GM12878 (cell line): ENCODE data around the gene DUS3L. TPM values are rescaled to one million over a fixed set of nuclear protein-coding genes. Genes with fewer than 3 reads are reported as not detected.

Source experiments
- BMI1 ChIP-seq: fragments of 450-650 bp; IDR thresholded peaks from 2 replicates; pipeline ENCODE4 v1.6.1; 2016; ENCODE audit warnings: mild to moderate bottlenecking, moderate library complexity, borderline replicate concordance
- BRCA1 ChIP-seq: IDR thresholded peaks from 2 replicates; pipeline ENCODE4 v1.6.1; 2011; ENCODE audit warnings: low read depth, low read length, improper control_type of control experiment
- CHD2 ChIP-seq: IDR thresholded peaks from 2 replicates; pipeline ENCODE4 v1.6.1; 2011; ENCODE audit warnings: low read depth, low read length, improper control_type of control experiment, borderline replicate concordance
- CREM ChIP-seq: IDR thresholded peaks from 2 replicates; pipeline ENCODE4 v1.6.1; 2014; ENCODE audit warnings: antibody characterized with exemption, low read depth
- SIN3A ChIP-seq: IDR thresholded peaks from 2 replicates; pipeline ENCODE4 v1.6.1; 2012; ENCODE audit warnings: low read depth, low read length, improper control_type of control experiment
- SMARCA5 ChIP-seq: fragments of 450-650 bp; IDR thresholded peaks from 2 replicates; pipeline ENCODE4 v1.6.1; 2017; ENCODE audit warnings: mild to moderate bottlenecking
- TCF3 ChIP-seq: IDR thresholded peaks from 2 replicates; pipeline ENCODE4 v1.6.1; 2012; ENCODE audit warnings: low read depth, mild to moderate bottlenecking, low read length, borderline replicate concordance; ENCODE audit not compliant: insufficient read depth
- YY1 ChIP-seq: IDR thresholded peaks from 2 replicates; pipeline ENCODE4 v1.6.1; 2011; ENCODE audit warnings: low read depth, mild to moderate bottlenecking, low read length
- polyA plus RNA-seq, 11 experiments: library from polyadenylated mRNA; depleted of rRNA in 4 of 11; unstranded in 6 of 11; stranded (reverse) in 5 of 11; fragments of >200 nt; fragmentation: Nextera tagmentation in 4 of 11; fragmentation: Illumina TruSeq in 1 of 11; extraction: Ambion mirVana in 4 of 11; extraction: Trizol in 1 of 11; gene quantifications; 1 replicate in 1 of 11; 2 replicates in 10 of 11; pipeline versions ENCODE4 v1.2.1 to v1.2.3, GENCODE V29; 2011 to 2016; ENCODE audit warnings: inconsistent platforms in 2 of 11, missing spikeins in 2 of 11, low read depth in 1 of 11
- total RNA-seq, 4 experiments: library from RNA; depleted of rRNA in 3 of 4; stranded (reverse); fragments of >200 nt in 3 of 4; fragmentation: Illumina TruSeq in 1 of 4; extraction: Trizol in 1 of 4; gene quantifications; 2 replicates each; pipeline versions ENCODE4 v1.2.1 to v1.2.3, GENCODE V29; 2013 to 2021
- TF ChIP-seq, protein P1 (sequence below): fragments of 450-650 bp; IDR thresholded peaks from 2 replicates; pipeline ENCODE4 v1.6.1; 2016; ENCODE audit warnings: mild to moderate bottlenecking
- TF ChIP-seq, protein P2 (sequence below): fragments of 150-350 bp; IDR thresholded peaks from 2 replicates; pipeline ENCODE4 v1.6.1; 2016; ENCODE audit warnings: low read depth, low read length

The DUS3L gene
- total and polyA plus RNA-seq, 10 of the 15 experiments (the other 5 are each of a cell fraction or from before 2014, with no cell fraction given) = 0.64 to 47.6 (median 31.1) TPM

DNA sequence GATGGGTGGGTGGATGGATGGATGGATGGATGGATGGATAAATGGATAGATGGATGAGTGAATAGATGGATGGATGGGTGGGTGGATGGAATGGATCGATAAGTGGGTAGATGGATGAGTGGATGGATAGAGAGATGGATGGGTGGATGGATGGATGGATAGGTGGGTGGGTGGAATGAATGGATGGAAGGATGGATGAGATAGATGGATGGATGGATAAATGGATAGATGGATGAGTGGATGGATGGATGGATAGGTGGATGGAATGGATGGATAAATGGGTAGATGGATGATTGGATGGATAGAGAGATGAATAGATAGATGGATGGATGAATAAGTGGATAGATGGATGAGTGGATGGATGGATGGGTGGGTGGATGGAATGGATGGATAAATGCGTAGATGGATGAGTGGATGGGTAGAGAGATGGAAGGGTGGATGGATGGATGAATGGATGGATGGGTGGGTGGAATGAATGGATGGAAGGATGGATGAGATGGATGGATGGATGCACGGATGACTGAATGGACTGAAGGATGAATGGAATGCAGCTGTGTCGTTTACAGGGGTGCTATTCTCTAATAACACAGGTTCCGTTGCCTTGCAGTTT, 28.2 kb downstream of the DUS3L start (continued):
- TF ChIP-seq TCF3 (no peak), YY1 (no peak), CHD2 (no peak), BRCA1 (no peak), CREM (no peak), BMI1 (no peak), SMARCA5 (no peak), SIN3A (no peak)
- TF ChIP-seq, protein P1, sequence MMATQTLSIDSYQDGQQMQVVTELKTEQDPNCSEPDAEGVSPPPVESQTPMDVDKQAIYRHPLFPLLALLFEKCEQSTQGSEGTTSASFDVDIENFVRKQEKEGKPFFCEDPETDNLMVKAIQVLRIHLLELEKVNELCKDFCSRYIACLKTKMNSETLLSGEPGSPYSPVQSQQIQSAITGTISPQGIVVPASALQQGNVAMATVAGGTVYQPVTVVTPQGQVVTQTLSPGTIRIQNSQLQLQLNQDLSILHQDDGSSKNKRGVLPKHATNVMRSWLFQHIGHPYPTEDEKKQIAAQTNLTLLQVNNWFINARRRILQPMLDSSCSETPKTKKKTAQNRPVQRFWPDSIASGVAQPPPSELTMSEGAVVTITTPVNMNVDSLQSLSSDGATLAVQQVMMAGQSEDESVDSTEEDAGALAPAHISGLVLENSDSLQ = no peak
- TF ChIP-seq, protein P2, sequence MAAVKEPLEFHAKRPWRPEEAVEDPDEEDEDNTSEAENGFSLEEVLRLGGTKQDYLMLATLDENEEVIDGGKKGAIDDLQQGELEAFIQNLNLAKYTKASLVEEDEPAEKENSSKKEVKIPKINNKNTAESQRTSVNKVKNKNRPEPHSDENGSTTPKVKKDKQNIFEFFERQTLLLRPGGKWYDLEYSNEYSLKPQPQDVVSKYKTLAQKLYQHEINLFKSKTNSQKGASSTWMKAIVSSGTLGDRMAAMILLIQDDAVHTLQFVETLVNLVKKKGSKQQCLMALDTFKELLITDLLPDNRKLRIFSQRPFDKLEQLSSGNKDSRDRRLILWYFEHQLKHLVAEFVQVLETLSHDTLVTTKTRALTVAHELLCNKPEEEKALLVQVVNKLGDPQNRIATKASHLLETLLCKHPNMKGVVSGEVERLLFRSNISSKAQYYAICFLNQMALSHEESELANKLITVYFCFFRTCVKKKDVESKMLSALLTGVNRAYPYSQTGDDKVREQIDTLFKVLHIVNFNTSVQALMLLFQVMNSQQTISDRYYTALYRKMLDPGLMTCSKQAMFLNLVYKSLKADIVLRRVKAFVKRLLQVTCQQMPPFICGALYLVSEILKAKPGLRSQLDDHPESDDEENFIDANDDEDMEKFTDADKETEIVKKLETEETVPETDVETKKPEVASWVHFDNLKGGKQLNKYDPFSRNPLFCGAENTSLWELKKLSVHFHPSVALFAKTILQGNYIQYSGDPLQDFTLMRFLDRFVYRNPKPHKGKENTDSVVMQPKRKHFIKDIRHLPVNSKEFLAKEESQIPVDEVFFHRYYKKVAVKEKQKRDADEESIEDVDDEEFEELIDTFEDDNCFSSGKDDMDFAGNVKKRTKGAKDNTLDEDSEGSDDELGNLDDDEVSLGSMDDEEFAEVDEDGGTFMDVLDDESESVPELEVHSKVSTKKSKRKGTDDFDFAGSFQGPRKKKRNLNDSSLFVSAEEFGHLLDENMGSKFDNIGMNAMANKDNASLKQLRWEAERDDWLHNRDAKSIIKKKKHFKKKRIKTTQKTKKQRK = no peak
